ENCODE data around the gene JAGN1.

DNA sequence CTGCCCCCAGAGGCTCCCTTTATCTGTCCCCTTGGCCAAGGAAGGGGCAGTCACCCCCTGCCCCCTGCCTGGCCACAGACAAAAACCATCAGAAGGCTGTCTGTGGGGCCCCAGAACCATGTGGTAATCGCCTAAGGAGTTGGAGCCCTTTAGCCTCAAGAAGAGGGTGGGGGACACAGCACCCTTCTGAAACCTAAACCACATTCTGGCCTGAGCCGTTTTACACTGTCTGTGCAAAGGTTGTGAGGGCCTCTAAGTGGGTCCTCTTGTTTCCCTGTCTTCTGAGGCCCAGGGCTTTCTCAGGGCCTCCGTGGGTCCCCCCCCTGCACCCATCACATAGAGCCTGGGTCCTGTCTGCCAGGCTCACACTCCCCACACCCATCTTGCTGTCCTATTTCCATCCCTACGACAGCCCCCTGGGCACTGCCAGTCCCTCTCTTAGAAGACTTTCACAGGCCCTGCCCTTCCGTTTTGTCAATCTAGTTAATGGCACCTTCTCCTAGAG lies 28.7 kb upstream of the JAGN1 start:
- TF ChIP-seq CTCF (IDR thresholded peaks at IDR 0.05; ENCODE audit: low read depth, low read length, poor library complexity, severe bottlenecking): no peak
- no peak for TF ChIP-seq EZH2phosphoT487 (IDR thresholded peaks at IDR 0.05; ENCODE audit: borderline replicate concordance, low read length)
